ENCODE measurements around the gene AVPI1.
A peak's percentile ranks its signal among the peaks of the same experiment; 100 is the strongest.
"Not testable (repeated sequence)": the region's sequence is repeated elsewhere in the genome, so short reads cannot be mapped to it uniquely, and the experiment has no call there.

Gene AVPI1

DNA sequence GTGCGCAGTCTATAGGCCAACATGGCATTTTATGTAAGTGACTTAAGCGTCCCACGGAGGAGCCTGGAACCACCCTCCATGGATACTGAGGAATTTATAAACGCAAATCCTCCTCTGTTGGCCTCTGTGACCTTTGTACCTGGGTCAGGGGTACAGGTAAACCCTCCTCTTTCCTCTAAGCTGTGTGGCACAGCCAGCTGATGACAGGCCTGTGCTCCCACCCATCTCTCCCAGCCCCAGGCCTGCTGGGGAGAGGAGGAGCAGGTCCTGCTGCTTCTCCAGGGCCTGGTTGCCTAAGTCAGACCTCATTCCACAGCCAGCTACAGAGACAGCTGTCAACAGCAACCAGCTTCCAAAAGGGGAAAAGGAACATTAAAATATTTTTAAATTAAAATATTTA is 5.0 kb downstream of the AVPI1 start:
- DNase-seq: no peak

DNA sequence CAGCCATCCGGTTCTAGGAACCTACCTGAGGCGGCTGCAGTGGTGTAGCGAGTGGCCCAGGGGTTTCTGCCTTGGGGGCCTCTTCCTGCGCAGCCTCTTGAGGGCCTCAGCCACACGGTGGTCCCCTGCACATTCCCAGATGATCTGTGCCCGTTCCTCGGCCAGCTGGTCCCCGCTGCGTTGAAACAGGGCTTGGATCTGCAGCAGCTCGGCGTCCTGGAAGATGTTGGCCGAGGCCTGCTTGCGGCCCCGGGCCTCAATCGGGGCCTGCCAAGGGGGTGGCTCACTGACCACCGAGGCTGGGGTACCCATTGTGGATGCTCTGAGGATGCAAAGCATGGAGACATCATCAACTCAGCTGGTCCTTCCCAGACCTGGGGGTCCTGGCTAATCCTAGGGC is 7.4 kb downstream of the AVPI1 start:
- no peak for DNase-seq

DNA sequence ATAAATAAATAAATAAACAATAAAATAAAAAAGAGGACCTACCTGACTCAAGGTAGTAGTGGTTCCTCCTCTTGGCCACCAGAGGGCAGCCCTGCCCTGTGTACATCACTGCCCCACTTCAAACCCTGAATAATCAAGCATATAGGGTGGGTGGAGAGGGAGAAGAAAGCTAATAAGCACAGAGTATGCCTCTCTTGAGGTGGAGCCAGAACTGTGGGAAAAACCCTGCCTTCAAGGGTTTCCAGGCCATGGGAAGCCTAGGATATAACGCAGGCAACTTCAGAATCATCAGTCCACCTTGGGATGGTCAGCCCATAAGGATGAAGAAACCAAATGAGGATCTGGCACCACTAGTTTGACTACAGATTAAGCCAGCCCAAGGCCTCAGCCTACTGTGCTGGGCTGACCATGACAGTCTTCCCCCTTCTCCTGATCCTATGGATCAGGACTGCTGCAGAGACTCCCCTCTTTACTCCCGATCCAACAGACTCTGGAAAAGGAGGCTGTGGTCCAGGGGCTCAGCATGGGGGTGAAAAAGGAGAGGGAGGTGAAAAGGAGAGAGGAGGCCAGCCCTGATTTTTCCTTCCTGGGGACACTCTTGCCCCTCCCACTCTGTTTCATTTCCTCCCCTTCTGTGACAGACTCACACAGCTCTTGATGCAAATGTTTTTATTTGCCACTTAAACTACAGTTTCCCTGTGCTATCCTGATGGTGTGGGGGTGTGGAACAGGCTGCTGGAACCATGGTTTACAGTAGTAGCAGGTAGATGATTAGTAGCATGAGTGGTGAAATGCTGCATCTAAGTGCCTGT is 10.1 kb downstream of the AVPI1 start:
- DNase-seq: peak; percentile 63

DNA sequence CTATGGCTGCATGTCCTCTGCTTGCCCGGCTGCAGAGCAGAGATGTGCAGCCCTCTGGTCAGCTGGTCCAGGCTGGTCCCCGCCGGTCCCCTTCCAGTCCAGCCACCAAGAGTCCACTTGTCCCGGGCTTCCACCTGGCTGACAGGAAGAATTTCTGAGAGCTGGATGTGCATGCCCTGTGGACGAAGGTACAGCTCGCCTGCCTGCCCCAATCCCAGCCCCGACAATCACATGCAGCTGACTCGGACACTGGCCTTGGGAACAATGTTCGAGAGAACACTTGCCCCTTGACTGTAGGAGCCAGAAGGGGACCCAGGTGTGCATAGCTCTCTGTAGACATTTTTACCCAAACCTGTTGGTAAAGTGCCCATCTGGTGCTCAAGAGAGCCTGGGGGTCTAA is 11.8 kb downstream of the AVPI1 start:
- DNase-seq: no peak

DNA sequence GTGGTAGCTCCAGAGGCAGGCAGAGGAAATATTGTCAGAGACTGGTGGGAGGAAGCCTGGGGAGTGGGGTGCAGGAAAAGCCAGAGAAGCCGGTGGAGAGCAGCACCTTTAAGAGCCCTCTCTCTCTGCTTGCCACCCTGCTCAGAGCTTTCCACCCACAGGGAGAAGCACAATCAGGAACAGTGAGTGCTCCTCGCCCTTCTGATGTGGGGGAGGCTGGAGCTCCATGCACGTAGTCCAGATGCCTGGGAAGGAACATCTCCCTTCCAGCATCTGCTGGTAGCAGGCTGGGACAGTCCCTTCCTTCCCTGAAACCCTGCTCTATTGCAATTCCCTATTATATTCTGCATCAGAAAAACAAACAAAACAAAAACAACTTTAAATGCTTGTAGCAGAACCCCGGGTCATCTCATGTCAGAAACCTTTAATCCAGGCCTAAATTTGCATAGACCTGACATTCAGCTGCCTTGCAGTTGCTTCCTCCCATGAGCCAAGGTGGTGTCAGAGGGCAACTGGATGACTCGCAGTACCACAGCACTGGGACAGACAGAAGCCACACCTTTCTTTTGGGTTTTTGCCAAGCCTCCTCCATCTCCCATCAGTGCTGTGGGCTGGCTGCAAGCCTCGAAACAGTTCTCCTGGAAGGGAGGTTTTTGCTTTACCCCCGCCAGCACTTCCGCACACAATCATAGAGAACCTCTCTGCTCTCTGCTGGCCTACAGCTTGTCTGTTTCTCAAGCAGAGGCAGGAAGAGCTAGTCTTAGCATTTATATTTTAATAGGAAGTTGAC is 13.1 kb downstream of the AVPI1 start:
- DNase-seq: no peak

DNA sequence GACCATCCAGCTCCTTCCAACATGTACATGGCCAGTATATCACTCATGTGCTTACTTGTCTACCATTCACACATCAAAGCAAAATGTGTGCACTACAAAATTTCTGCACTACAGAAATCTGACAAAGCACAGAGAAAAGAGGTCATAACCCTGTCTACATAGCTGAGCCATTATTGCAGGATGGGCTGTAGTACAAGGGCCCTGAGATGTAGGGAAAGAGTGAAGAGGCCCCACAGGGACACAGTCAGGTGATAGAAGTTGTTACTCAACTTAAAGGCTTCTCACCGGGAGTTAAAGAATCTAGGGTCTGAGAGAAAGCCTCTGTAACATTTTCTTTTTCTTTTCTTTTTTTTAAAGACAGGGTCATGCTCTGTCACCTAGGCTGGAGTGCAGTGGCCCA is 17.5 kb downstream of the AVPI1 start:
- DNase-seq: no peak

DNA sequence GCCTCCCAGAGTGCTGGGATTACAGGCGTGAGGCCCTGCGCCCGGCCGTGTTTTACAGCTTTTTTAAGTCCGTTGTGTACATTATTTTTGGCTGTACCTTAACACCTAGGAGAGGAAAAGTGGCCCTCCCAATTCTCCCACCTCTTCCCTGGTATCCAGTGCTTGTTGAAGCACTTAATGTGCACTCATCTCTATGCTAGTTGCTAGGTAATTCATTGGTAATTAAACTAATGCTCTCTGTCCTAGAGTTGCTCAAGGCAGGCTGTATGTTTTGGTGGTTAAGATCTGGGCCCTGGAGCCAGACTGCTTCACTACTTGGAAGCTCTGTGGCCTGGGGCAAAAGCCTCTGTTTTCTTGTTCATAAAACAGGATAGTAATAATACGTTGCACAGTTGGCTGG is 19.6 kb downstream of the AVPI1 start:
- no peak for DNase-seq

DNA sequence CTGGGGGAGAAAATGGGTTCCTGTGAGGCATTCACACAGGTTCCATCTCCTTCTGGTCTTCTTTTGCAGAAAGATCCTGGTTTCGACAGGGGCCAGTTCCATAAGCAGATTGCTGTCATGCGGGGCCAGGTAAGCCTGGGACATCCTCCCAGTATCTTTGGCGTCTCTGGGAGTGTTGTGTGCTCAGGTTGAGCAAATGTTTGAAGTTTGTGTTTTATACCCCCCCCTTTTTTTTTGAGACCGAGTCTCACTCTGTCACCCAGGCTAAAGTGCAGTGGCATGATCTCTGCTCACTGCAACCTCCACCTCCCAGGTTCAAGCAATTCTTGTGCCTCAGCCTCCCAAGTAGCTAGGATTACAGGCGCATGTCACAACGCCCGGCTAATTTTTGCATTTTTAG is 20.0 kb downstream of the AVPI1 start:
- DNase-seq: no peak

DNA sequence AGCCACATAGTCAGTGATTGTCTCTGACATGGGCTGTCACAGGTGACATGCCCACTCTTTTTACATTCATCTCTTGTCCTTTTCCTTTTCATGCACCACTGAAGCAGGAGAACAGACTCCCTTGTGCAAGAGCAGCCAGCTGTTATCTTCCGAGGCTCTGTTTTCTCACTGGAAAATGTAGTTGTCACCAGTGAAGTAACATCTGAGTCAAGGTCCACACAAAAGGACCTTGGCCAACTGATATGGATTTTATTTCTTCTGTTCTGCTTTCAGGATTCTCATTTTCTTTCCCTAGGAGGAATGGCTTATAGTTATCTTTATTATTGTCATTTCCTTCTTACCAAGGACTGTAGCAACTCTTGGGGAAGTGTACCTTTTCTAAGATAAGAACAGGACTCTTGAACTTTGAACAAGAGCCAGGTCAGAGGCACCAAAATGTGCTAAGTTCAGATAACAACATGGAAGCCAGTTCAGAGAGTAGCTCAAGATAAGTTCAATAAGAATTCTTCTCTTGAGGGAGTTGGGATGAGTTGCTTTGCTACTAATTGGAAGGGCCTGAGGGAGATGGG is 22.7 kb downstream of the AVPI1 start:
- no peak for DNase-seq

DNA sequence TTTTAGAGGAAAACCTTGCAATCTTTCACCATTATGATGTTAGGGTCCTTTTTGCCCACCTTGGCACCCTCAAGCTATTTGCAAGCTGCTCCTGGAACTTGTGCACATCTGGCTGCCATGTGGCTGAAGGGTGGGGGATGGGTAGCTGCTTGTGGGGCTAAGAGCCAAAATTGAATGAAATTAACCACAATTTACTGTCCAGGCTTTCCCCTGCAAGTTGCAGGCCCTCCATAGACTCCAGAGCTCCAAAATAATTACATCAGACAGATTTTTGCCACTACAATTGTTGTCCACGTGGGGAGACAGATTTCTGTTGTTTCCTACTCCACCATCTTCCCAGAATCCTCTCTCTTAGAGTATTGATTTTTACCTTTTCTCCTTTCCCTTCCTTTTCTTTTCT is 27.5 kb downstream of the AVPI1 start:
- no peak for DNase-seq

DNA sequence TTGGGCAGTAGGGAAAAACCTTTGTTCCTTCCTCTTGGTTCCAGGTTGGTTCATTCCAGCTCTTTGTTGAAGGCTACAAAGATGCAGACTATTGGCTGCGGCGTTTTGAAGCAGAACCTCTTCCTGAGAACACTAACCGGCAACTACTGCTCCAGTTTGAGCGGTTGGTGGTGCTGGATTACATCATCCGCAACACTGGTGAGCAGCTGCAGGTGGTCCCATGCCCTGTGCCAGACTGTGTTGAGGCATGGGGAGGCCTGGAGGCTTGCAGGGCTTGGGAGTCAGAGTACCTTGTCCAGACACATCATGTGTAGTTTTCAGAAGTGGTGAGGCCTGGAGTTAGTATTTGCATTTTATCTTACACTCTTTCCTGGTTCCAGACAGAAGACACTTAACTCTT is 30.3 kb downstream of the AVPI1 start:
- no peak for DNase-seq

DNA sequence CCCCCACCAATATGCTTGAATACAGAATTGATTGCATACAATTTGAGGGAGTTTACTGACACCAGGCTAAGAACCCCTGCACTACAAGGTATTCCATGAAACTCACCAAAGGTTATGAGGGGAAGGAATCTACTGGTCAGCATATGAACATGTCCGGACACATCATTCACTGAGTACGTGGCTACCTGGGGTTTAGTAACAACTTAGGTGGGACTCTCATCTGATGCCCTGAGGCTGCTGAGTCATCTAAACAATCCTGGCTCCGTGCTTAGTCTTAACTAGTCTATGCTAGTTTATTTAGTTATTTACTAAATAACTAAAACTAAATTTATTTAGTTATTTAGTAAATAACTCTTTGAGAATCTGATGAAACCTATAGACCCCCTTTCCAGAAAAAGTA is 35.3 kb downstream of the AVPI1 start:
- no peak for DNase-seq

DNA sequence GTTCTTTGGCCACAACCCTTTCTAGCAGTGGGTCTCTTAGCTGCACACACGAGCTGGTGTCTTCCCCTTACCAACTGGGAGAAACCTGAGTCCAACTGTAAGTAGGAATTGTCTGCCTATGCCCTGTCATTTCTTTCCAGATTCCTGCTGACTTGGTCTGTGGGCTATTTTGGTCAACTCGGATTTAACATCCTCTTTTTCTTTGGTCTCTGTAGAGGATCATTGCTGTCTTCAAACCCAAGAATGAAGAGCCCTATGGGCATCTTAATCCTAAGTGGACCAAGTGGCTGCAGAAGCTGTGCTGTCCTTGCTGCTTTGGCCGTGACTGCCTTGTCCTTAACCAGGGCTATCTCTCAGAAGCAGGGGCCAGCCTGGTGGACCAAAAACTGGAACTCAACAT is 36.3 kb downstream of the AVPI1 start:
- no peak for DNase-seq

DNA sequence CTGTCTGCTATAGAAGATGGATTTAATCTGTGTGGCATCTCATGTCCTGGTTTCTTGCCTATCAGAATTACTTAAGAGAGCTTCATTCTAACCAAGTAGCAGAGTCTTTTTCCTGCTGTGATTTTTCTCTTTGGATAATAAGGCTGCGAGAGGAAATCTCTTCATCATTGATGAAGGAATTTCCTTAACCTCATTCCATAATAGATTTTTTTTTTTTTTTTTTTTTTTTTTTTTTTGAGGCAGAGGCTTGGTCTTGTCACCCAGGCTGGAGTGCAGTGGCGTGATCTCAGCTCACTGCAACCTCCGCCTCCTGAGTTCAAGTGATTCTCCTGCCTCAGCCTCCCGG is 37.7 kb downstream of the AVPI1 start:
- DNase-seq: not testable (repeated sequence)

DNA sequence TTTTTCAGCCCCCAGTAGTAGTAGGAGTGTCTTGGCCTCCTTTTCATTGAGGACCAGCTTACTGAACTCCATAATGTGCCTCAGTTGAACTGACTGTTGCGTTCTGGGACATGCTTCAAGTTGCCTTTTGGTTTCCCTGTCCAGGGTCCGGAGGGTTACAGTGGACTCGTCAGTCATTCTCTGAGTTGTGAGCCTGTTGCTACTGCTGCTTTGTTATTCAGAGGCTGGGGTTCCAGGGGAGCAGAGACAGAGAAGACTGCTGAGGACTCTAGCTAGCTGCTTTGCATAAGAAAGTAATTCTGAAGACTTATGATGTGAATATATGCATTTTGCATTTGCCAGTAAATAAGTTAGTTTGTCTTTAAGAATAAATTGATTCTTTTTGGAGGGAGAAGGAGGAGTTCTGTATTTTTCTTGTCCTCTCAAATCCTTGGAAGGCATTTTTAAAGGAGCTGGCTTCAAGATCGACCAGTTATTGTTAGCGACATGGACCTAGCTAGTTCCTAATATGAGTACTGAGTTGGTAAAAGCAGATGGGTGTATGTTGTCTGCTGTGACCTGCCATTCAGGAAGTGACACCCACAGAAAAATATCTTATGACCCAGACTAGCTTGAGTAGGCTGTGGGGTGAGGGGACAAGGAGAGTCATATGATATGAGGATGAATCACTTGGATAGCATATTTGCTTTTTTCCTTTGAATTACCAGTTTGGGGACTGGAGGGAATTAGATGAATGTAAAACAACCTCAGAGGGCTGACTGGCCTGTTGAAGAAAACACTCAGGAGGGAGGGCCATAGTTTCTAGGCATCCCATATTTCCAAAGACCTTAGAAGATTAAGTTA is 38.3 kb downstream of the AVPI1 start:
- DNase-seq: no peak

DNA sequence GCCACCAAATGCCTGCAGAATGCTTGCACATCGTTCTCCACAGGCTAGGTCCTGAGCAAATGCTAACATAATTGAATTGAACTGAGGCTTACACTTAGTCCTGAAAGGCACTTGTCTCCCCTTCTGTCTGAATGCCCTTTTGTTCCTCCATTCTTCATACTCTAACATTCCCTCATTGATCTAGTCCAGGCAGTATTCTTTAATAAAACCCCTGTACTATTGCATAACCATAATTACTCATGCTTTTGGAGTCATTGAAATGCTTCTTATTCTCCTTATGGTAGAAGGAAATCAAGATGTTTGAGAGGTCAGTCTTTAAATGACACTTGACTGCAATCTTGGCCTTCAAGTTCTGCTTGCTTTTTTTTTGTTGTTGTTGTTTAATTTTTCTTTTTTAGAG is 39.5 kb downstream of the AVPI1 start:
- no peak for DNase-seq

DNA sequence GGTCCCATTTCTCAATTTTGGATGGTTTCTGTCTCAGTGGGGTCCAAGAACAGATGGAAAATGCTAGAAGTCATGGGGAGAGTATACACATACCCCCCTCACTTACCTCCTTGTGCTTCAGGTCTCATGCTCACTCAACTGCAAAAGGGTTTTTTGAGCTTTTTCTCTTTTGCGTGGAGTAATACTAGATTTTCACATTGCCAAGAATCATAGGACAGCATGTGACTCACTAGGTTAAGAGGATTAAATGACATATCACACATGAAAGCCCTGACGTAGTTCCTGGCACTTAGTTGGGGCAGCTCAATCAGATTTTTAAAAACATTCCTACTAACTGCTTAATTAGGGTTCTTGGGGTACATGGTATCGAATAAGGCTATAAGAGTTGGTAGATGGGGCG is 42.1 kb downstream of the AVPI1 start:
- DNase-seq: no peak

DNA sequence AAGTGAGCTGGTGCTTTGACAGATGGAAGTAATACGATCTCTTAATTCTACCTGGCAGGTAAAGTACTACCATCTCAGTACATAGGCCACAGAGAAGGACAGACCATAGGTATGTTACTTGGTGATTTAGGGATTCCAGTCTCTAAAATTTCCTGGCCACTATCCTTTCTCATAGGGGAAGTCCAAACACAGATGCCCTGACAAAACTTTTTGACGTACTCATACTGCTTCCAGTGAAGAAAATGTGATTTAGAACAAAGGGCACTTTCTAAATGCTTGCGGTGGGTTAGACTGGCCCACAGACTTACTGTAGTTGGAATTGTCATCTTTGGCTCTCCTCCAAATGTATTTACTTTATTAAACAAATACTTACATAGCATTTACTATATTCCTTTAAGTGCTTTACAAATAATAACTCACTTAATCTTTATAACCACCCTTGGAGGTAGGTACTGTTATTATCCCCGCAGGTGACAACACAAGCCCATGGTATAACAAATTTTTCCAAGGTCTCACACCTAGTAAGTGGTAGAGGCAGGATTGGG is 43.5 kb downstream of the AVPI1 start:
- no peak for DNase-seq

DNA sequence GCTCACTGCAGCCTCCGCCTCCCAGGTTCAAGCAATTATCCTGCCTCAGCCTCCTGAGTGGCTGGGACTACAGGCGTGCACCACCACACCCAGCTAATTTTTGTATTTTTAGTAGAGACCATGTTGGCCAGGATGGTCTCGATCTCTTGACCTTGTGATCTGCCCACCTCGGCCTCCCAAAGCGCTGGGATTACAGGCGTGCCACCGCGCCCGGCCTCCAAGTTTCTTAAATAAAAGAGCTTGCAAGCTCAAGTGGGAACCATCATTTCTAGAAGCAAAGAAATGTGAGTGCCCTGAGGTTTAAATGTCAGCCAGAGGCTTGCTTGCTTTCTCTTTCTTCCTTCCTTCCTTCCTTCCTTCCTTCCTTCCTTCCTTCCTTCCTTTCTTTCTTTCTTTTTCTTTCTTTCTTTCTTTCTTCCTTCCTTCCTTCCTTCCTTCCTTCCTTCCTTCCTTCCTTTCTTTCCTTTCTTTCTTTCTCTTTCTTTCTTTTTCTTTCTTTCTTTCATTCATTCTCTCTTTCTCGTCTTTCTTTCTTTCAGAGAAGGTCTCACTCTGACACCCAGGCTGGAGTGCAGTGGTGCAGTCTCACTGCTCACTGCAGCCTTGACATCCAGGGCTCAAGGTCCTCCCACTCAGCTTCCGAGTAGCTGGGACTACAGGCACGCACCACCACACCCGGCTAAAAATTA is 44.4 kb downstream of the AVPI1 start:
- not testable (repeated sequence) for DNase-seq

DNA sequence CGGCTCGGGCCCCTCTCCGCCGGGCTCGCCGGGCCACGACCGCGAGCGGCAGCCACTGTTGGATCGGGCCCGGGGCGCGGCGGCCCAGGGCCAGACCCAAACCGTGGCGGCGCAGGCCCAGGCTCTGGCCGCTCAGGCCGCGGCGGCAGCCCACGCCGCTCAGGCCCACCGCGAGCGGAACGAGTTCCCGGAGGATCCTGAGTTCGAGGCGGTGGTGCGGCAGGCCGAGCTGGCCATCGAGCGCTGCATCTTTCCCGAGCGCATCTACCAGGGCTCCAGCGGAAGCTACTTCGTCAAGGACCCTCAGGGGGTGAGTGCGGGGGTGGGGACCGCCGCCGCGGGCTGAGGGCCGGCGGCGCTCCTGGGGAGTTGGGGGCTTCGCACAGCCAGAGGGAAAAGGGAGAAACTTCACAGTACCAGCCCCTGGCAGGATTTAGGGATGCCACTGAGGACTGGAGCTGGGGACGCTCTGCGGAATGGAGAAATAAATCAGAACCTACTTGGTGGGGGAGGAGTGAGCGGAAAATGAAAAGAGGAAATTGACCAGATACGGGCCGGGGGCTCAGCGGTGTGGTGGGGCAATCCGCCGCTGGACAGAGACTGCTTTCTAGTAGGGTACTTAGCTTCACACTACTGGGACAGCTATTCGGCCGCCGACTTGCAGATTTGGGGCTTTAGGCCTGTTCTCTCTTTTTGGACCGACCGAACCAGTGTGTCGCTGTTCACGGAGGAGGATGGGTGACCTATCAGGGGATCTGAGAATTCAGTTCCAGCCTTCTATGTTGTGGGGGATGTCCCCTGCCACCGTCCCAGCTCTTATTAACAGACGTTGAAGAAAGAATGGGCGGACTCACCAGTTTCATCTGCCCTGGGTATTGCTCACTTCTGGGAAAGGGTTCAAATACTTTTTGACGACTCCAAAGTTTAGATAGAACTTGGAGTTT is 45.9 kb downstream of the AVPI1 start:
- DNase-seq: peak; percentile 29
